Activated T-helper 1 cell treated with anti-CD3 and anti-CD28 coated beads, Interleukin-12 subunit alpha, Interleukin-12 subunit beta, Interleukin-2, Interleukin-4 antibody, amounts not matched to agents 30 ng/mL and 10 ng/mL and 1 ng/mL, durations not matched to agents 14 hours and 24 hours and 36 hours (primary cell): ENCODE data around the gene KLHL4. TPM values are rescaled to one million over a fixed set of nuclear protein-coding genes. Genes with fewer than 3 reads are reported as not detected.
"Not testable (repeated sequence)": the region's sequence is repeated elsewhere in the genome, so short reads cannot be mapped to it uniquely, and the experiment has no call there.

Experiments
- DNase-seq: peaks from one replicate; pipeline ENCODE4 v3.0.0; 2021; ENCODE audit warnings: low spot score
- H3K27ac Mint-ChIP-seq: one replicate; pipeline ENCODE4 v1.8.0; 2021; ENCODE audit warnings: mild to moderate bottlenecking, mixed read lengths
- H3K27me3 Mint-ChIP-seq: one replicate; pipeline ENCODE4 v1.8.0; 2022; ENCODE audit warnings: mild to moderate bottlenecking, moderate library complexity, mixed read lengths; ENCODE audit not compliant: insufficient read depth
- H3K36me3 Mint-ChIP-seq: one replicate; pipeline ENCODE4 v1.8.0; 2021; ENCODE audit warnings: low read depth, mixed read lengths
- H3K4me1 Mint-ChIP-seq: one replicate; pipeline ENCODE4 v1.8.0; 2021; ENCODE audit warnings: low read depth, mixed read lengths
- H3K4me3 Mint-ChIP-seq: one replicate; pipeline ENCODE4 v1.8.0; 2021; ENCODE audit warnings: mild to moderate bottlenecking, moderate library complexity, mixed read lengths
- H3K9me3 Mint-ChIP-seq: one replicate; pipeline ENCODE4 v1.8.0; 2021; ENCODE audit warnings: mixed read lengths
- intact Hi-C: fragments of 100-400 bp; cut with micrococcal nuclease; formaldehyde crosslinking; loops from one replicate; pipeline ENCODE4 v1.15.1; 2024
- total RNA-seq: library from RNA; stranded (reverse); gene quantifications from 2 replicates; pipeline ENCODE4 v1.2.3, GENCODE V29; 2022

KLHL4 gene
- total RNA-seq: not detected in 2 replicates

GRCh38 chrX:87517571-87518141, at the start of gene KLHL4:
Gene KLHL4, plus strand, starts transcription at chrX:87517802. Its CDS starts 92 bp downstream, at chrX:87517894.
- no peak within 1 kb of the TSS for H3K4me3 Mint-ChIP-seq
- peaks cover 2% of the 10 kb centered on the region for H3K27me3 Mint-ChIP-seq
- H3K9me3 Mint-ChIP-seq: no peaks in the 10 kb centered on the region
- no peaks in the 10 kb centered on the region for H3K4me1 Mint-ChIP-seq
- H3K27ac Mint-ChIP-seq: no peak within 1 kb of the TSS
- no peaks in the 10 kb centered on the region for H3K36me3 Mint-ChIP-seq
- intact Hi-C loops: no loop called here
- DNase-seq: no peak

DNA sequence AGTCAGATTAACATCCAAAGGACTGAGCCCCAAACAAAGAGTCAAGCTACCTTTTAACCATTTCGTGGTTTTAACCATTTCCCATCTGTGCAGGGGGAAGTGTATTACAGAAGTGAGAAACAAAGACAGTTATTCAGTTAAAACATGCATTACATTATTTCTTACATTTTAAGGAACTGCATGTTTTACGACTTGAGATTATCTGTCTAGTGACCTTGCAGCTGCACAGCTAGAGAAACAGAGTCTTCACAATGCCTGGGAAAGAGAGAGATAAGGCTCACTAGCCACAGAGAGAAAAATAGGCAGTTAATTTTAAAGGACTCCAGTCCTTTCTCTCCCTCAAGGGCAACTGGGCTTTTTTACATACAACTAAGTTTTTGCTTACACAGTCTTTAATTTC, 48.7 kb upstream of the KLHL4 start:
- intact Hi-C loops: no loop called here
- peaks cover 4% of the 10 kb centered on the region for H3K9me3 Mint-ChIP-seq
- H3K36me3 Mint-ChIP-seq: no peaks in the 10 kb centered on the region
- H3K4me3 Mint-ChIP-seq: no peak overlapping the region
- no peaks in the 10 kb centered on the region for H3K4me1 Mint-ChIP-seq
- no peak for DNase-seq
- H3K27ac Mint-ChIP-seq: no peak overlapping the region
- peaks cover 2% of the 10 kb centered on the region for H3K27me3 Mint-ChIP-seq

GRCh38 chrX:87475793-87476192, 41.8 kb upstream of the KLHL4 start:
- Mint-ChIP-seq H3K4me3 (no peak overlapping the region), H3K36me3 (no peaks in the 10 kb centered on the region), H3K27ac (no peak overlapping the region), H3K4me1 (no peaks in the 10 kb centered on the region), H3K9me3 (no peaks in the 10 kb centered on the region), H3K27me3 (peaks cover 2% of the 10 kb centered on the region)
- intact Hi-C loops: no loop called here
- DNase-seq: no peak

- H3K4me1 Mint-ChIP-seq, H3K36me3 Mint-ChIP-seq: not testable (repeated sequence)
Observed at GRCh38 chrX:87478703-87479102, 38.9 kb upstream of the KLHL4 start.

GRCh38 chrX:87489071-87489470, 28.5 kb upstream of the KLHL4 start:
- Mint-ChIP-seq H3K27ac (no peak overlapping the region), H3K4me3 (no peak overlapping the region), H3K36me3 (no peaks in the 10 kb centered on the region), H3K27me3 (no peaks in the 10 kb centered on the region), H3K4me1 (no peaks in the 10 kb centered on the region), H3K9me3 (no peaks in the 10 kb centered on the region)
- intact Hi-C loops: no loop called here
- DNase-seq: no peak

More at GRCh38 chrX:87478703-87479102, 38.9 kb upstream of the KLHL4 start:
- DNase-seq, H3K4me3 Mint-ChIP-seq, intact Hi-C loops, H3K9me3 Mint-ChIP-seq, H3K27me3 Mint-ChIP-seq, H3K27ac Mint-ChIP-seq: not testable (repeated sequence)

DNA sequence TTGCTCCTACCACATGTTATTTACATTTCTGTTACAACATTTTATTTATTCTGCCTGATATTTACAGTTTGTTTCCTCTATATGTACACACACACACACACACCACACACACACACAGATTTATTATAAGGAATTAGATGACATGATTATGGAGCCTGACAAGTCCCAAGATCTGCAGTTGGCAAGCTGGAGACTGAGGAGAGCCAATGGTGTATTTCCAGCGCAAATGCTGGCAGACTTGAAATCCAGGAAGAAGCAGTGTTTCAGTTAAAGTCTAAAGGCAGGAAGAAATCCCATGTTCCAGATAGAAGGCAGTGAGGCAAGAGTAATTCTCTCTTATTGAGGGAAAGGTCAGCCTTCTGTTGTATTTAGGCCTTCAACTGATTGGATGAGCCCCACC, 1.8 kb upstream of the KLHL4 start:
- DNase-seq: no peak
- Mint-ChIP-seq H3K27ac (no peak overlapping the region), H3K9me3 (no peaks in the 10 kb centered on the region), H3K27me3 (peaks cover 2% of the 10 kb centered on the region), H3K36me3 (no peaks in the 10 kb centered on the region), H3K4me3 (no peak overlapping the region), H3K4me1 (no peaks in the 10 kb centered on the region)
- intact Hi-C loops: no loop called here

GRCh38 chrX:87516717-87517121, 883 bp upstream of the KLHL4 start:
- H3K36me3 Mint-ChIP-seq: no peaks in the 10 kb centered on the region
- H3K4me1 Mint-ChIP-seq: no peaks in the 10 kb centered on the region
- H3K4me3 Mint-ChIP-seq: no peak overlapping the region
- DNase-seq: no peak
- peaks cover 2% of the 10 kb centered on the region for H3K27me3 Mint-ChIP-seq
- intact Hi-C loops: no loop called here
- H3K27ac Mint-ChIP-seq: no peak overlapping the region
- H3K9me3 Mint-ChIP-seq: no peaks in the 10 kb centered on the region

DNA sequence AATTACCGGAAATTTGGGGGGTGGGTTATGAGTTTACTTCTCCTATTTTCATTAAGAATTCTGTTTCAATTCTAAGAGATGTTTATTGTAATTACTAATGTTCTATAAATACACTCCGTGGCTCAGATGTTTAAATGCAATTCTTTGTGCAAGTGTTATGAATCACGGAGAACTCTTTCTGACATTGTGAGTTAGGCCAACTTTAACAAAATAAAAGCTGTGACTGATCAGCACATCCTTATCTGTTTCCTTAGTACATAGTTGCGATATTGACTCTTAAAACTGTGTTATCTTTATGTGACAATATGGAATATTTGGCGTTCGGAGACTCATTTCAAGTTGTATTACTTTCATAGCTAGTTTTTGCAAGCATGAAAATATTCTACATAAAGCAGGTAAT, 902 bp downstream of the KLHL4 start:
- H3K27me3 Mint-ChIP-seq: peaks cover 2% of the 10 kb centered on the region
- H3K27ac Mint-ChIP-seq: no peak overlapping the region
- DNase-seq: no peak
- intact Hi-C loops: no loop called here
- no peaks in the 10 kb centered on the region for H3K36me3 Mint-ChIP-seq
- no peaks in the 10 kb centered on the region for H3K4me1 Mint-ChIP-seq
- H3K4me3 Mint-ChIP-seq: no peak overlapping the region
- no peaks in the 10 kb centered on the region for H3K9me3 Mint-ChIP-seq

GRCh38 chrX:87525771-87526229, 8.2 kb downstream of the KLHL4 start:
- Mint-ChIP-seq H3K9me3 (no peaks in the 10 kb centered on the region), H3K27me3 (no peaks in the 10 kb centered on the region), H3K4me3 (no peak overlapping the region), H3K4me1 (no peaks in the 10 kb centered on the region), H3K36me3 (no peaks in the 10 kb centered on the region), H3K27ac (no peak overlapping the region)
- no peak for DNase-seq
- intact Hi-C loops: no loop called here

DNA sequence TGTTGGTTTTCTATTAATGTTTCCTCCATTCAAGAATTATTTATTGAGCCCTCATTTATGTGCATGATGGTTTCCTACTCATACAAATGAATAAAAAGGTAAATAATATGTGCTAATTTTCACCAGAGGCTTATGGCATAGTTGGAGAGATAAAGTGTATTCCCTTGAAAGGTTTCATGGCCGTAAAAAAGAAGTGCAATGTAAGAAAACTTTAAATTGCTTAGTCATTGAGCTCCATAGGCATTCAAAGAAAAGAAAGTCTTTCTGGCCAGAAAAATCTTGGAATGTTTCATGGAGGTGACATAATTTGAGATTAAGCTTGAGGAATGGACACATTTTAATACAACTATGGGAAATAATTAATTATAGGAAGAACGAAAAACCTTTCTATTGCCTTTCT, 8.7 kb downstream of the KLHL4 start:
- intact Hi-C loops: no loop called here
- Mint-ChIP-seq H3K4me3 (no peak overlapping the region), H3K9me3 (no peaks in the 10 kb centered on the region), H3K27ac (no peak overlapping the region), H3K27me3 (no peaks in the 10 kb centered on the region), H3K4me1 (no peaks in the 10 kb centered on the region), H3K36me3 (no peaks in the 10 kb centered on the region)
- no peak for DNase-seq

GRCh38 chrX:87528487-87528886, 10.9 kb downstream of the KLHL4 start:
- DNase-seq: no peak
- H3K4me1 Mint-ChIP-seq: no peaks in the 10 kb centered on the region
- H3K27me3 Mint-ChIP-seq: no peaks in the 10 kb centered on the region
- no peaks in the 10 kb centered on the region for H3K9me3 Mint-ChIP-seq
- no peak overlapping the region for H3K27ac Mint-ChIP-seq
- intact Hi-C loops: no loop called here
- H3K4me3 Mint-ChIP-seq: no peak overlapping the region
- no peaks in the 10 kb centered on the region for H3K36me3 Mint-ChIP-seq

DNA sequence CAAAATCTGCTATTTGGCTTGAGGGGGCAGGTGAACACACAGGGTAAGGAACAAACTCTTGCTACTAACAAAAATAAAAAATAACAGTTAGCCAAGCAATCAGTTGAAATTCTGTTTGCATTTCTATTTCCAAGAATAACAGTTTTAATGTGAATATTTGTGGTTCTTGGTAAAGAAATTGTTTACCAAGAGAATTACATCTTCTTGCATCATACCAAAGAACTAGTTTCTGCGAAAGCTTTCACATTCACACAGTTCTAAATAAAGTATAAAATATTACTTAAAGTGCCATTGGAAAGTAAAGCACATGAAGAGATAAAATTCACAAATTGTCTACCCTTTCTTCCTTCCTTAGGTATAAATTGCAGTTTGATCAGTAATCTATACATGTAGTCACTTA, 54.4 kb downstream of the KLHL4 start:
- H3K27me3 Mint-ChIP-seq: no peaks in the 10 kb centered on the region
- intact Hi-C loops: no loop called here
- no peak for DNase-seq
- H3K4me1 Mint-ChIP-seq: no peaks in the 10 kb centered on the region
- H3K27ac Mint-ChIP-seq: no peak overlapping the region
- no peaks in the 10 kb centered on the region for H3K36me3 Mint-ChIP-seq
- no peaks in the 10 kb centered on the region for H3K9me3 Mint-ChIP-seq
- no peak overlapping the region for H3K4me3 Mint-ChIP-seq

- Mint-ChIP-seq H3K27ac (no peak overlapping the region), H3K27me3 (no peaks in the 10 kb centered on the region), H3K36me3 (no peaks in the 10 kb centered on the region), H3K4me1 (no peaks in the 10 kb centered on the region), H3K9me3 (no peaks in the 10 kb centered on the region), H3K4me3 (no peak overlapping the region)
- intact Hi-C loops: no loop called here
- DNase-seq: no peak
Observed at GRCh38 chrX:87572901-87573300, 55.3 kb downstream of the KLHL4 start.

DNA sequence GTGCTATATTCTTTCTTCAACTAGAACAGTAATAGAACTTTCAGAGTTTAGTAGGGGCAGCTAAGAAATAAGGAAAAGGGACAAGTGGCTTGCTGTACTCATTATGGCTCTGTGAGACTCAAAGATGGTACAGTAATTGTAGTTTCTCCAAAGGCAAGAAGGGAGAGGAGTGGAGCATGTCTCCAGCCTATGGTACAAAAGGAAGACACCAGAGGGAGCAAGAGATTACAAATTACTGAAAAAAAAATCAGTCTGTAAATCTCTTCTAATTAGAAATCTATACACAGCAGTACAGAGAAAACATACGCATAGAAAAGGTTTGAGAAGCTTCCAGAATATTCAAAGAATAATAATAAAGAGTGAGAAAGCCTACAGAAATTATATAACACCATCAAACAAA, 61.4 kb downstream of the KLHL4 start:
- DNase-seq: no peak
- intact Hi-C loops: no loop called here
- H3K27ac Mint-ChIP-seq: no peak overlapping the region
- no peak overlapping the region for H3K4me3 Mint-ChIP-seq
- H3K36me3 Mint-ChIP-seq: no peaks in the 10 kb centered on the region
- H3K4me1 Mint-ChIP-seq: no peaks in the 10 kb centered on the region
- no peaks in the 10 kb centered on the region for H3K27me3 Mint-ChIP-seq
- no peaks in the 10 kb centered on the region for H3K9me3 Mint-ChIP-seq
